Measurements from ENCODE around the gene CFAP52. TPM values are rescaled to one million over a fixed set of nuclear protein-coding genes. Genes with fewer than 3 reads are reported as not detected.

The CFAP52 gene
- total and polyA plus RNA-seq, 4 donors, result 0.33 TPM; not detected in 3

Other genes with a start within 250 kb of the CFAP52 start
- 10 to 100 TPM; 26.6 to 30.8 TPM for gene STX8, start 822 bp upstream of the CFAP52 start, total RNA-seq
- 10 to 100 TPM; 14.7 to 39.5 TPM for gene STX8, start 822 bp upstream of the CFAP52 start, polyA plus RNA-seq
- 1 to 10 TPM in 1 of 2 donors, under 1 TPM in 1; 0.42 to 7.4 TPM for gene USP43, start 68.9 kb downstream of the CFAP52 start, total RNA-seq
- 1 to 10 TPM in 1 of 2 donors, under 1 TPM in 1; 0.68 to 1.2 TPM for gene USP43, start 68.9 kb downstream of the CFAP52 start, polyA plus RNA-seq
- gene DHRS7C, start 214.9 kb downstream of the CFAP52 start, total RNA-seq, result under 1 TPM in 1 of 2 donors, not detected in 1; 0.28 TPM
- gene DHRS7C, start 214.9 kb downstream of the CFAP52 start, polyA plus RNA-seq, result under 1 TPM in 1 of 2 donors, not detected in 1; 0.26 TPM
- gene GSG1L2, start 245.4 kb downstream of the CFAP52 start, total RNA-seq, result not detected
- not detected for gene GSG1L2, start 245.4 kb downstream of the CFAP52 start, polyA plus RNA-seq
- gene GLP2R, start 249.3 kb downstream of the CFAP52 start, total RNA-seq, result 1 to 10 TPM in 1 of 2 donors, under 1 TPM in 1; 0.67 to 1.4 TPM
- under 1 TPM; 0.39 to 0.49 TPM for gene GLP2R, start 249.3 kb downstream of the CFAP52 start, polyA plus RNA-seq